Measurements from ENCODE around the gene AKT2. TPM values are rescaled to one million over a fixed set of nuclear protein-coding genes. Genes with fewer than 3 reads are reported as not detected.

AKT2 gene
- total and polyA plus RNA-seq, 9 donors = 78.4 to 160 (median 112) TPM

DNA sequence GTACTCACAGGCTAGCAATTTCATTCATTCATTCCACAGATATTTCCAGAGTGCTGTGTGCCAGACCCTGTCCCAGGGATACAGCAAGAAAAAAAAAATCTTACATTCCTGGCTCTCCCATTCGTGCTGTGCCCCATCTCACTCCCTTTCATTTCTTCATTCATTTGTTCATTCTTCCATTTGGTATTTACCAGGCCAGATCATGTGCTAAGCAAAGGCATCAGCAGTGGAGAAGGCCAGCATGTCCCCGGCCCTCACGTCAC lies 91.6 kb downstream of the AKT2 start:
- no peak overlapping the region for H3K4me3 ChIP-seq
- peaks cover 9% of the 10 kb centered on the region for H3K4me1 ChIP-seq (ENCODE audit: insufficient read depth)
- H3K27me3 ChIP-seq = no peaks in the 10 kb centered on the region
- 77 to 83% (median 77%) methylated on average over 3 of the region's 3 CpGs for WGBS, 3 donors
- no peak for DNase-seq
- intact Hi-C loops (cut with DNase I) = loop anchor here in 1 of 4 donors (5.0 kb wide), 1 partner anchor 44 kb away; no protein-coding TSS in a partner anchor
- no peaks in the 10 kb centered on the region for H3K9me3 ChIP-seq
- H3K36me3 ChIP-seq = no peaks in the 10 kb centered on the region
- TF ChIP-seq, protein P1, sequence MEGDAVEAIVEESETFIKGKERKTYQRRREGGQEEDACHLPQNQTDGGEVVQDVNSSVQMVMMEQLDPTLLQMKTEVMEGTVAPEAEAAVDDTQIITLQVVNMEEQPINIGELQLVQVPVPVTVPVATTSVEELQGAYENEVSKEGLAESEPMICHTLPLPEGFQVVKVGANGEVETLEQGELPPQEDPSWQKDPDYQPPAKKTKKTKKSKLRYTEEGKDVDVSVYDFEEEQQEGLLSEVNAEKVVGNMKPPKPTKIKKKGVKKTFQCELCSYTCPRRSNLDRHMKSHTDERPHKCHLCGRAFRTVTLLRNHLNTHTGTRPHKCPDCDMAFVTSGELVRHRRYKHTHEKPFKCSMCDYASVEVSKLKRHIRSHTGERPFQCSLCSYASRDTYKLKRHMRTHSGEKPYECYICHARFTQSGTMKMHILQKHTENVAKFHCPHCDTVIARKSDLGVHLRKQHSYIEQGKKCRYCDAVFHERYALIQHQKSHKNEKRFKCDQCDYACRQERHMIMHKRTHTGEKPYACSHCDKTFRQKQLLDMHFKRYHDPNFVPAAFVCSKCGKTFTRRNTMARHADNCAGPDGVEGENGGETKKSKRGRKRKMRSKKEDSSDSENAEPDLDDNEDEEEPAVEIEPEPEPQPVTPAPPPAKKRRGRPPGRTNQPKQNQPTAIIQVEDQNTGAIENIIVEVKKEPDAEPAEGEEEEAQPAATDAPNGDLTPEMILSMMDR (IDR thresholded peaks at IDR 0.05) = no peak
- no peak for TF ChIP-seq POLR2A (IDR thresholded peaks at IDR 0.05)
- TF ChIP-seq EP300 (IDR thresholded peaks at IDR 0.05) = no peak
- H3K27ac ChIP-seq = no peak overlapping the region

DNA sequence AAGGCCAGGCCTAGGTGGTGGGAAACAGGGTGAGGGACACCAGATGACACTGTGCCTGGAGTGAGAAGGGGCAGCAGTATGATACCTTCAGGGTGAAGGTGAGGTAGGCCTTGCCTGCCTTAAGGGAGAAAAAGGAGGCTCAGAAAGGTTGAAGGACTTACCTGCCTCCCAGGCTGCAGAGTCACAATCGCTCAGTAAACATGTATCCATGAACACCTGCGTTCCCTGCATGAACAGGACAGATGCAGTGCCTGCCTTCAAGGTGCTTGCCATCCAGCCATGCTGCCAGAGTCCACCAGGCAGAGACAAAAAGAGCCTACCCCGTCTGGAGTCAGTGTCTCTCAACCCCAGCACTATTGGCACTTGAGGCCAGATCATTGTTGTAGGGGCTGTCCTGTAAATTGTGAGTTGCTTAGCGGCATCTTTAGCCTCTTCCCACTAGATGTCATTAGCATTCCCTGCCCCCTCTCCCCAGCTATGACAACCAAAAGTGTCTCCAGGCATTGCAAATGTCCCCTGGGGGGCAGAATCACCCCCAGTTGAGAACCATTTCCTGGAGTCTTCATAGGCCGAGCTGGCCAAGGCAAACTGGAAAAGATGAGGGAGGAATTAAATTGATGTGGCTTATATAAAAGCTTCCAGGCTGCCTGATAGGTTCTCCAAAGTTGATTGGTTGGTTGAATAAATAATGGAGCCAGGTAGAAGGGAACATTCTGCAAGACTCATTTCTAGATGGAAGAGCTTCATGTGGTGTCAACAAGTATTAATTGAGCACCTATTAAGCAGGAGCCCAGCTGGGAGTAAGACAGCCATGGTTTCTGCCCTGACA lies 92.2 kb downstream of the AKT2 start:
- Histone ChIP-seq H3K27me3 (no peaks in the 10 kb centered on the region), H3K36me3 (no peaks in the 10 kb centered on the region), H3K27ac (no peak overlapping the region), H3K4me1 (ENCODE audit: insufficient read depth) (peaks cover 9% of the 10 kb centered on the region), H3K9me3 (no peaks in the 10 kb centered on the region), H3K4me3 (no peak overlapping the region)
- TF ChIP-seq, protein P1 (IDR thresholded peaks at IDR 0.05) = no peak
- TF ChIP-seq EP300 (IDR thresholded peaks at IDR 0.05) (no peak), POLR2A (IDR thresholded peaks at IDR 0.05) (no peak)
- no peak for DNase-seq
- 83 to 91% (median 84%) methylated on average over 5 of the region's 5 CpGs for WGBS, 3 donors
- intact Hi-C loops (cut with DNase I) = loop anchor here in 1 of 4 donors (5.0 kb wide), 1 partner anchor 44 kb away; no protein-coding TSS in a partner anchor

DNA sequence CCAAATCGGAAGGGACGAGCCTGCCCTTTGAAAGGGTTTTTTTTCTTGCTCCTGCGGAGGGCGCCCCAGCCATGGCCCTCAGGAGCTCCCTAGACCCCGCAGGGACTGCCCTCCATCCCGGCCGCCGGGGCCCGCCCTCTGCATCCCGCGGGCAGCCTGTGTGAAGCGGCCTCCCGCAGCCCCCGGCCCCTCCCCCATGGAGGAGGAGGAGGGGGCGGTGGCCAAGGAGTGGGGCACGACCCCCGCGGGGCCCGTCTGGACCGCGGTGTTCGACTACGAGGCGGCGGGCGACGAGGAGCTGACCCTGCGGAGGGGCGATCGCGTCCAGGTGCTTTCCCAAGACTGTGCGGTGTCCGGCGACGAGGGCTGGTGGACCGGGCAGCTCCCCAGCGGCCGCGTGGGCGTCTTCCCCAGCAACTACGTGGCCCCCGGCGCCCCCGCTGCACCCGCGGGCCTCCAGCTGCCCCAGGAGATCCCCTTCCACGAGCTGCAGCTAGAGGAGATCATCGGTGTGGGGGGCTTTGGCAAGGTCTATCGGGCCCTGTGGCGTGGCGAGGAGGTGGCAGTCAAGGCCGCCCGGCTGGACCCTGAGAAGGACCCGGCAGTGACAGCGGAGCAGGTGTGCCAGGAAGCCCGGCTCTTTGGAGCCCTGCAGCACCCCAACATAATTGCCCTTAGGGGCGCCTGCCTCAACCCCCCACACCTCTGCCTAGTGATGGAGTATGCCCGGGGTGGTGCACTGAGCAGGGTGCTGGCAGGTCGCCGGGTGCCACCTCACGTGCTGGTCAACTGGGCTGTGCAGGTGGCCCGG lies 93.1 kb downstream of the AKT2 start:
- intact Hi-C loops (cut with DNase I) = loop anchor here in 1 of 4 donors (5.0 kb wide), 1 partner anchor 45 kb away; no protein-coding TSS in a partner anchor
- peak overlapping the region; percentile 81 for H3K4me3 ChIP-seq
- WGBS, 3 donors = 9 to 18% (median 14%) methylated on average over 40 to 62 of the region's 62 CpGs
- peaks cover 9% of the 10 kb centered on the region for H3K4me1 ChIP-seq (ENCODE audit: insufficient read depth)
- no peaks in the 10 kb centered on the region for H3K36me3 ChIP-seq
- no peaks in the 10 kb centered on the region for H3K27me3 ChIP-seq
- TF ChIP-seq EP300 (IDR thresholded peaks at IDR 0.05) (no peak), POLR2A (IDR thresholded peaks at IDR 0.05) (no peak)
- TF ChIP-seq, protein P1 (IDR thresholded peaks at IDR 0.05) = no peak
- H3K9me3 ChIP-seq = no peaks in the 10 kb centered on the region
- DNase-seq = peak; percentile 21 to 62 (median 57)
- no peak overlapping the region for H3K27ac ChIP-seq

DNA sequence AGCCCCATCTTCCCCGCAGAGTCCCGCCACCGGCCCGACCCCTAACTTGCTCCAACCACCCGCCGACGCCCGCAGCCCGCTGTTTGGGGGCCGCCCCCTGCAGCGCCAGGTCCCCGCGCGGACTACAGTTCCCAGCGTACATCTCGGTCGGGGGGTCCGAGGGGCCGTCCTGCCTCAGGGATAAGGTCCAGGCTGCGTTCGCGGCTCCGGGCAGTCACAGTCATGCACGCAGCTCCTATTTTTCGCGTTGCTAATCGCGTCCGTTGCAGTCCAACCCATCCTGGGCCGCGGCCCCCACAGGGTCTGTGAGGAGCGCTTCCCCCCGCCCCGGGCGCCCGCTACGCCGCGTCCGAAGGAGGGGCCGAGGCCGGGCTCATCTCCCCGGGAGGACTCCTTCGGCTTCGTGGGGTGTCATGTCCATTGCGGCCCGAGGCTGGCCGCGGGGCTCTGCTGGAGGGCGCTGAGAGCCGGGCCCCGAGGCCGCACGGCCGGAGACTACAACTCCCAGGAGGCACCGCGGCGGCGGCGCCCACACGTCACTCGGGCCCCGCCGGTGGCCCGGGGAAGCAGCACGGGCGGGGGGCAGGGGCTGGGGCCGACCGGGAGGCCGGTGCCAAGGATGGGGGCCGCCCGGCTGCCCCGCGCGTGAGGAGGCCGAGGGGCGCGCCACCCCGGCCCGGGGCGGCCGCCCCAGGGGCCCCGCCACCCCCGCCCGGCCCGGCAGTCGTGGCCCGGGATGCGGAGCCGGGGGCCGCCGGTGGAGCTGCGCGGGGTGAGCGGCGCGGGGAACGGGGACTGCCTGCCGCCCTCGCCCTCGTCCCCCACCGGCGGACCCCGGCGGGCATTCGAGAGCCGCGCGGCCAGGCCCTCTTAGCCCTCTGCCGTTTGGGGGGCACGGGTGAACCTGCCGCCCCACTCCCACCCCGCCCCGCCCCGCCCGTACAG lies 94.0 kb downstream of the AKT2 start, which contains the start of gene MAP3K10:
MAP3K10 (plus strand) TSS at position 536 of the 945 bp plus-strand sequence. CDS start 606 bp downstream, outside the sequence.
- peak within 1 kb of the TSS; percentile 38 to 80 for H3K27ac ChIP-seq
- H3K36me3 ChIP-seq = no peaks in the 10 kb centered on the region
- peaks cover 9% of the 10 kb centered on the region for H3K4me1 ChIP-seq (ENCODE audit: insufficient read depth)
- DNase-seq = peak; percentile 63 to 85 (median 79)
- 0 to 1% (median 1%) methylated on average over 61 to 116 of the region's 116 CpGs for WGBS, 3 donors
- no peaks in the 10 kb centered on the region for H3K27me3 ChIP-seq
- H3K4me3 ChIP-seq = peak within 1 kb of the TSS; percentile 81
- intact Hi-C loops (cut with DNase I) = loop anchor here in 1 of 4 donors (5.0 kb wide), 1 partner anchor 46 kb away; no protein-coding TSS in a partner anchor
- TF ChIP-seq POLR2A (IDR thresholded peaks at IDR 0.05) = no peak
- TF ChIP-seq, protein P1 (IDR thresholded peaks at IDR 0.05) = no peak
- TF ChIP-seq EP300 (IDR thresholded peaks at IDR 0.05) = no peak
- no peaks in the 10 kb centered on the region for H3K9me3 ChIP-seq

Data from ovary (tissue), 9 donors.